Measurements from ENCODE around the gene ZBTB42.

ZBTB42 gene

GRCh38 chr14:104775073-104775489 is 25.8 kb upstream of the ZBTB42 start:
- no peak for TF ChIP-seq RAD21 (IDR thresholded peaks at IDR 0.05; ENCODE audit: low read depth)
- TF ChIP-seq TEAD4 (IDR thresholded peaks at IDR 0.05) = no peak
- TF ChIP-seq CEBPB (IDR thresholded peaks at IDR 0.05) = no peak
- no peak for TF ChIP-seq EGR1 (IDR thresholded peaks at IDR 0.05)
- TF ChIP-seq, protein P1, sequence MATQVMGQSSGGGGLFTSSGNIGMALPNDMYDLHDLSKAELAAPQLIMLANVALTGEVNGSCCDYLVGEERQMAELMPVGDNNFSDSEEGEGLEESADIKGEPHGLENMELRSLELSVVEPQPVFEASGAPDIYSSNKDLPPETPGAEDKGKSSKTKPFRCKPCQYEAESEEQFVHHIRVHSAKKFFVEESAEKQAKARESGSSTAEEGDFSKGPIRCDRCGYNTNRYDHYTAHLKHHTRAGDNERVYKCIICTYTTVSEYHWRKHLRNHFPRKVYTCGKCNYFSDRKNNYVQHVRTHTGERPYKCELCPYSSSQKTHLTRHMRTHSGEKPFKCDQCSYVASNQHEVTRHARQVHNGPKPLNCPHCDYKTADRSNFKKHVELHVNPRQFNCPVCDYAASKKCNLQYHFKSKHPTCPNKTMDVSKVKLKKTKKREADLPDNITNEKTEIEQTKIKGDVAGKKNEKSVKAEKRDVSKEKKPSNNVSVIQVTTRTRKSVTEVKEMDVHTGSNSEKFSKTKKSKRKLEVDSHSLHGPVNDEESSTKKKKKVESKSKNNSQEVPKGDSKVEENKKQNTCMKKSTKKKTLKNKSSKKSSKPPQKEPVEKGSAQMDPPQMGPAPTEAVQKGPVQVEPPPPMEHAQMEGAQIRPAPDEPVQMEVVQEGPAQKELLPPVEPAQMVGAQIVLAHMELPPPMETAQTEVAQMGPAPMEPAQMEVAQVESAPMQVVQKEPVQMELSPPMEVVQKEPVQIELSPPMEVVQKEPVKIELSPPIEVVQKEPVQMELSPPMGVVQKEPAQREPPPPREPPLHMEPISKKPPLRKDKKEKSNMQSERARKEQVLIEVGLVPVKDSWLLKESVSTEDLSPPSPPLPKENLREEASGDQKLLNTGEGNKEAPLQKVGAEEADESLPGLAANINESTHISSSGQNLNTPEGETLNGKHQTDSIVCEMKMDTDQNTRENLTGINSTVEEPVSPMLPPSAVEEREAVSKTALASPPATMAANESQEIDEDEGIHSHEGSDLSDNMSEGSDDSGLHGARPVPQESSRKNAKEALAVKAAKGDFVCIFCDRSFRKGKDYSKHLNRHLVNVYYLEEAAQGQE (IDR thresholded peaks at IDR 0.05; ENCODE audit: low read depth) = no peak
- no peak for TF ChIP-seq TCF12 (IDR thresholded peaks at IDR 0.05; ENCODE audit: low read depth)
- no peak for TF ChIP-seq ZBTB7A (IDR thresholded peaks at IDR 0.05; ENCODE audit: low read depth)

DNA sequence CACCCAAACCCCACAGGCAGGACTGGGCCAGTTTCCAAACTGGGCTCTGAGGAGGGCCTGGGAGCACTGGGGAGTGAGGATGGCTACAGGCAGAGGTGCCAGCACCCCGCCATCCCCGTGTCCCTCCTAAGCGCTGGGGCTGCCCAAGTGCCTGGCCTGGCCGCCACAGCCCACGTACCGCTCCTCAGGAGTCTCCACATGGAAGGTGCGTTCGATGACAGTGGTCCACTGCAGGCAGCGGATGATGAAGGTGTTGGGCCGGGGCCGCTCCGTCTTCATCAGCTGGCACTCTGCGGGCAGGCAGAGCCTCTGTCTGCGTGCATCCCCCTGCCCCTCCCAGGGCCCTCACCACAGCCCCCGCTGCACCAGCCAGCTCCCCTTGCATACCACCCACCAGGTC is 24.4 kb upstream of the ZBTB42 start:
- TF ChIP-seq, protein P2, sequence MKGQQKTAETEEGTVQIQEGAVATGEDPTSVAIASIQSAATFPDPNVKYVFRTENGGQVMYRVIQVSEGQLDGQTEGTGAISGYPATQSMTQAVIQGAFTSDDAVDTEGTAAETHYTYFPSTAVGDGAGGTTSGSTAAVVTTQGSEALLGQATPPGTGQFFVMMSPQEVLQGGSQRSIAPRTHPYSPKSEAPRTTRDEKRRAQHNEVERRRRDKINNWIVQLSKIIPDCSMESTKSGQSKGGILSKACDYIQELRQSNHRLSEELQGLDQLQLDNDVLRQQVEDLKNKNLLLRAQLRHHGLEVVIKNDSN (IDR thresholded peaks at IDR 0.05) = no peak
- TF ChIP-seq TEAD4 (IDR thresholded peaks at IDR 0.05) = no peak
- no peak for TF ChIP-seq TCF12 (IDR thresholded peaks at IDR 0.05; ENCODE audit: low read depth)
- TF ChIP-seq ZBTB7A (IDR thresholded peaks at IDR 0.05; ENCODE audit: low read depth) = no peak
- no peak for TF ChIP-seq RAD21 (IDR thresholded peaks at IDR 0.05; ENCODE audit: low read depth)
- TF ChIP-seq TAF1 (IDR thresholded peaks at IDR 0.05; ENCODE audit: low read depth) = no peak
- no peak for TF ChIP-seq EP300 (IDR thresholded peaks at IDR 0.05; ENCODE audit: borderline replicate concordance)
- no peak for TF ChIP-seq CEBPB (IDR thresholded peaks at IDR 0.05)
- TF ChIP-seq FOXM1 (IDR thresholded peaks at IDR 0.05; ENCODE audit: borderline replicate concordance, low read depth) = no peak
- TF ChIP-seq YY1 (IDR thresholded peaks at IDR 0.05; ENCODE audit: low read depth) = no peak
- TF ChIP-seq MAX (IDR thresholded peaks at IDR 0.05) = no peak
- no peak for TF ChIP-seq EGR1 (IDR thresholded peaks at IDR 0.05)
- TF ChIP-seq, protein P1 (IDR thresholded peaks at IDR 0.05; ENCODE audit: low read depth) = no peak

- TF ChIP-seq CREB1 (IDR thresholded peaks at IDR 0.05; ENCODE audit: low read depth) (no peak), TCF12 (IDR thresholded peaks at IDR 0.05; ENCODE audit: low read depth) (no peak), EGR1 (IDR thresholded peaks at IDR 0.05) (no peak), ZBTB7A (IDR thresholded peaks at IDR 0.05; ENCODE audit: low read depth) (no peak), MAX (IDR thresholded peaks at IDR 0.05) (no peak), CEBPB (IDR thresholded peaks at IDR 0.05) (no peak), TEAD4 (IDR thresholded peaks at IDR 0.05) (no peak), NFIC (IDR thresholded peaks at IDR 0.05) (no peak)
- TF ChIP-seq, protein P1 (IDR thresholded peaks at IDR 0.05; ENCODE audit: low read depth) = no peak
These were observed 23.7 kb upstream of the ZBTB42 start for GRCh38 chr14:104776961-104777807.

DNA sequence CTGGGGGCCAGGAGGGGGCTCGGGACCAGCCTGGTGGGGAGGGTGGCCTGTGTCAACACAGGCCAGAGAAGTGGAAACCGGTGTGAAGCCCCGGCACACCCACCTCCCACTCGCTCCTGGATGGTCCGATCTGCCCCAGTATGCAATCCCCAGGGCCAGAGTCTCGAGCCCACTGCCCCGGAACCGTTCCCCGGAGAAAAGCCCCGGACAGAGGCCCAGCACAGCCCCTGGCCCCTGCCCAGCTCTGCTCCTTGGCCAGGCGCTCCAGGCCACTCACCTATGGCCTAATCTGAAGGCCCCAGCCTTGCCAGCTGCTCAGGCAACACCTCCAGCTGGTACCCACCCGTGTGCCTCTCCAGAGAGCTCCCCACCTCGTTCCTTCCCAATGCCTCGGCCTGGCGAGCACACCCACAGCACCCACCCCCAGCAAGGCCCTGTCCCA is 23.1 kb upstream of the ZBTB42 start:
- TF ChIP-seq YY1 (IDR thresholded peaks at IDR 0.05; ENCODE audit: low read depth) (no peak), TCF12 (IDR thresholded peaks at IDR 0.05; ENCODE audit: low read depth) (no peak)

GRCh38 chr14:104778694-104779331 is 22.1 kb upstream of the ZBTB42 start:
- TF ChIP-seq, protein P2 (IDR thresholded peaks at IDR 0.05) = no peak
- no peak for TF ChIP-seq TAF1 (IDR thresholded peaks at IDR 0.05; ENCODE audit: low read depth)
- TF ChIP-seq YY1 (IDR thresholded peaks at IDR 0.05; ENCODE audit: low read depth) = no peak
- TF ChIP-seq CREB1 (IDR thresholded peaks at IDR 0.05; ENCODE audit: low read depth) = no peak
- TF ChIP-seq MAX (IDR thresholded peaks at IDR 0.05) = no peak
- TF ChIP-seq, protein P1 (IDR thresholded peaks at IDR 0.05; ENCODE audit: low read depth) = no peak
- no peak for TF ChIP-seq RAD21 (IDR thresholded peaks at IDR 0.05; ENCODE audit: low read depth)
- no peak for TF ChIP-seq EP300 (IDR thresholded peaks at IDR 0.05; ENCODE audit: borderline replicate concordance)
- TF ChIP-seq NFIC (IDR thresholded peaks at IDR 0.05) = no peak
- no peak for TF ChIP-seq TCF12 (IDR thresholded peaks at IDR 0.05; ENCODE audit: low read depth)
- TF ChIP-seq TEAD4 (IDR thresholded peaks at IDR 0.05) = no peak
- no peak for TF ChIP-seq FOXM1 (IDR thresholded peaks at IDR 0.05; ENCODE audit: borderline replicate concordance, low read depth)
- no peak for TF ChIP-seq CEBPB (IDR thresholded peaks at IDR 0.05)
- no peak for TF ChIP-seq EGR1 (IDR thresholded peaks at IDR 0.05)
- TF ChIP-seq ZBTB7A (IDR thresholded peaks at IDR 0.05; ENCODE audit: low read depth) = no peak; the same call in 1 of the 2 replicates

All from Ishikawa (cell line).